ENCODE measurements around the gene SH3GL1. TPM values are rescaled to one million over a fixed set of nuclear protein-coding genes. Genes with fewer than 3 reads are reported as not detected.

SH3GL1 gene
- total RNA-seq, 5 donors from 2014 or later (not counting 1 experiment from before 2014, with no cell fraction given): 38.8 to 51.5 (median 45.7) TPM

DNA sequence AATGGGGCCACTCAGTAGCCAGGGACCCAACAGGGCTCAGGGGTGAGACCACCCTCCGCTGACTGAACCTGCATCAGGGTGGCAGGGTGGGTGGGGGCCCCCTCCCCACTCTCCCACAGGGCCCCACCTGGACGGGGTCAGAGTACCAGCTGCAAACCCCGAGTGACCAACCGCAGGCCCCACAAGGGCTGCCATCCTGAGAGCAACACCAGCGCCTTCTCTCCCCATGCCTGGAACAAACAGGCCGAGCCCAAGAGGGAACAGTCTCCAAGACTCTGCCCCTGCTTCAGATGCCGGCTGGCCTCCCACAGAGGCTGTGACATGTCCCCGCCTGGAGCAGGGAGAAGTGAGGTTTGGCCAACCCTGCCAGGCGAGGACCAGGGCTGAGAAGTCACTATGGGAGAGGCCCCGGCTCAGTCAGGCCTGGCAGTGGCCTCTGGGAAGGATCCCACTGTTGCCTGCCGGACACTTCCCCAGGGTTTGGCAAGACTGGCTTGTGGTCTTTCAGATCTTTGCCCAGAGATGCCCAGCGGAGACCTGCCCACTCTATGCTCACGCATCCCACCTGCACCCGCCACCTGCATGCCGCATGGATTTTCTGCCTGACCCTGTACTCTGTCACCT lies 29.8 kb downstream of the SH3GL1 start:
- H3K36me3 ChIP-seq (ENCODE audit: control insufficient read depth in 2 of 2, extremely low read depth in 1 of 2, insufficient read depth in 1 of 2, low read length in 1 of 2): peaks cover 3 to 15% of the 10 kb centered on the region in 2 donors
- Mint-ChIP-seq H3K4me3 (peak overlapping the region; percentile 17 to 88 (median 83)), H3K4me1 (peaks cover 42 to 59% (median 43%) of the 10 kb centered on the region in 3 donors), H3K27me3 (no peaks in the 10 kb centered on the region), H3K27ac (peak overlapping the region; percentile 95 to 96), H3K36me3 (peaks cover 5% of the 10 kb centered on the region), H3K9me3 (no peaks in the 10 kb centered on the region)
- H3K27ac ChIP-seq (ENCODE audit: low read length): peak overlapping the region; percentile 74
- POLR2A ChIA-PET: interaction anchor here in 1 of 2 donors (0.6 kb wide), 1 partner anchor 383 kb away, joined by 8 read pairs; no protein-coding TSS in a partner anchor
- no peak for ATAC-seq (replicated peaks in 1 of 4)
- no peaks in the 10 kb centered on the region for H3K9me3 ChIP-seq
- peak overlapping the region; percentile 51 to 54 for H3K4me3 ChIP-seq (ENCODE audit: control insufficient read depth in 1 of 2, extremely low read depth in 1 of 2, low read length in 1 of 2)
- DNase-seq: no peak
- 84% methylated on average over 13 of the region's 15 CpGs for WGBS (ENCODE audit: insufficient coverage)
- no peaks in the 10 kb centered on the region for H3K27me3 ChIP-seq (replicated peaks in 1 of 2; ENCODE audit: control insufficient read depth in 2 of 2, extremely low read depth in 1 of 2, insufficient read depth in 2 of 2, low read length in 1 of 2)
- CTCF ChIA-PET: interaction anchor here in 1 of 2 donors (0.7 to 1.4 kb wide), 3 partner anchors 28 to 31 kb away, joined by 5 to 8 read pairs (median 5); partner anchors contain the start of gene CHAF1A
- peaks cover 16 to 81% of the 10 kb centered on the region in 2 experiments for H3K4me1 ChIP-seq (ENCODE audit: control insufficient read depth in 1 of 2, extremely low read depth in 1 of 2, insufficient read depth in 2 of 2, low read length in 2 of 2)

DNA sequence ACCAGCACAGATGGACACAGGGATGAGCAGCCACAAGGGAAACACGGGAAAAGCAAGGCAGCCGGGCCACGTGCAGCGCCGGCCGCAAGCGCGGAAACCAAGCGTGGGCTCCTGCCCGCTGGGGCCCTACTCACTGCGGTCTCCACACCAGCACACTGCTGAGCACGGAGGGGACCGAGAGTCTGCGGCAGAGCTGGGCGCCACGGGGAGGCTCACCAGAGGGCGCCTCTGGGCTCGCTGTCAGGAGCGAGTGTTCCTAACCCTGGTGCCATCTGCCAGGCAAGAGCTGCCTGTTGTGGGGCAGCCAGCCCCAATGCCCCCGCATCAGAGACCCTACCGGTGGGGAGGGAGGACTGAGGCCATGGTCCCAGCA lies 30.5 kb downstream of the SH3GL1 start:
- Mint-ChIP-seq H3K9me3 (no peaks in the 10 kb centered on the region), H3K4me3 (peak overlapping the region; percentile 83 to 88 (median 88)), H3K4me1 (peaks cover 40 to 55% (median 43%) of the 10 kb centered on the region in 3 donors), H3K27ac (peak overlapping the region; percentile 95 to 96), H3K27me3 (no peaks in the 10 kb centered on the region), H3K36me3 (peaks cover 5% of the 10 kb centered on the region)
- ATAC-seq (replicated peaks in 1 of 4) (peak; percentile 77 to 81 (median 79)), DNase-seq (peak; percentile 44 to 78 (median 64))
- WGBS (ENCODE audit: insufficient coverage): under 1% methylated on average over 21 of the region's 21 CpGs
- Histone ChIP-seq H3K27ac (ENCODE audit: low read length) (peak overlapping the region; percentile 74), H3K36me3 (ENCODE audit: control insufficient read depth in 2 of 2, extremely low read depth in 1 of 2, insufficient read depth in 1 of 2, low read length in 1 of 2) (peaks cover 3 to 21% of the 10 kb centered on the region in 2 donors), H3K27me3 (replicated peaks in 1 of 2; ENCODE audit: control insufficient read depth in 2 of 2, extremely low read depth in 1 of 2, insufficient read depth in 2 of 2, low read length in 1 of 2) (no peaks in the 10 kb centered on the region), H3K9me3 (no peaks in the 10 kb centered on the region), H3K4me1 (ENCODE audit: control insufficient read depth in 1 of 2, extremely low read depth in 1 of 2, insufficient read depth in 2 of 2, low read length in 2 of 2) (peaks cover 16 to 75% of the 10 kb centered on the region in 2 experiments), H3K4me3 (ENCODE audit: control insufficient read depth in 1 of 2, extremely low read depth in 1 of 2, low read length in 1 of 2) (peak overlapping the region; percentile 51 to 54)
- CTCF ChIA-PET: interaction anchor here in 1 of 2 donors (0.7 to 1.4 kb wide), 3 partner anchors 27 to 32 kb away, joined by 5 to 8 read pairs (median 5); partner anchors contain the start of gene CHAF1A
- POLR2A ChIA-PET: interaction anchor here in 1 of 2 donors (0.6 kb wide), 1 partner anchor 382 kb away, joined by 8 read pairs; no protein-coding TSS in a partner anchor

DNA sequence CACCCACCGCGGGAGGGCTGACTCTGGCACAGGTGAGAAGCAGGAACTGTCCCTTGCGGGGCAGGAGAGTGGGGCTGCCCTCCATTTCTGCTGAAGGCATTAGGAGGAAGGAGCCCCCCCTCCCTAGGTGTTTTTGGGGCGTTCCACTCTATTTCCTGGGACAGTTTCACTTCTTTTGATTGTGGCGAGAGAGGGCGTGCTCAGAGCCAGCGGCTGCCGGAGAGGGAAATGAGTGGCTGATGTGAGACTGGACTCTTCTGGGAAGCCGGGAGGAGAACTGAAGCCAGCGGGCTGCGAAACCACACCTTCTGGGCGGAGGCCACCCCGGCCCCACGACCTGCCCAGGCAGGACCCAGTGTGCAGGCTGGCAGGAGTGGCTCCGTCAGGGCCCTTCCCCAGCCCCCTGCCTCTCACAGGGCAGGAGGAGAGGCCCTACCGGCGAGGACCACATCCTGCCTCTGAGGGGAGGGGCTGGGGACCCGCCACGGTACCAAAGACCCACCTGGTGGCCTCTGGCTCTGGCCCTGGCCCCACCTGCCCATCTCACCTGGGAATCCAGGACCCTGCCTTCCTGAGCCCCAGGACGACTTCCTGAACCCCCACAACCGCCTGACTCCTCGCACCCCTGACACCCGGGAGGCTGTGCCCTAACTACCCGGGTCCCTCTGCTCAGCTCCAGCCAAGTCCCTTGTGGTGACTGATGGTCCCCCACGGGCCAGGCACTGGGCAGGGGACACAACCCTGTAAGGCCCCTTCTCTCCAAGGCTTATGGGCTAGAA lies 31.0 kb downstream of the SH3GL1 start:
- peak; percentile 72 to 76 (median 75) for ATAC-seq (replicated peaks in 1 of 4)
- Mint-ChIP-seq H3K27ac (peak overlapping the region; percentile 95 to 96), H3K9me3 (no peaks in the 10 kb centered on the region), H3K36me3 (peaks cover 5% of the 10 kb centered on the region), H3K27me3 (no peaks in the 10 kb centered on the region), H3K4me1 (peaks cover 40 to 55% (median 43%) of the 10 kb centered on the region in 3 donors), H3K4me3 (peak overlapping the region; percentile 83 to 88 (median 88))
- Histone ChIP-seq H3K9me3 (no peaks in the 10 kb centered on the region), H3K27ac (ENCODE audit: low read length) (peak overlapping the region; percentile 74), H3K4me3 (ENCODE audit: control insufficient read depth in 1 of 2, extremely low read depth in 1 of 2, low read length in 1 of 2) (peak overlapping the region; percentile 51 to 54), H3K4me1 (ENCODE audit: control insufficient read depth in 1 of 2, extremely low read depth in 1 of 2, insufficient read depth in 2 of 2, low read length in 2 of 2) (peaks cover 16 to 69% of the 10 kb centered on the region in 2 experiments), H3K36me3 (ENCODE audit: control insufficient read depth in 2 of 2, extremely low read depth in 1 of 2, insufficient read depth in 1 of 2, low read length in 1 of 2) (peaks cover 3 to 22% of the 10 kb centered on the region in 2 donors), H3K27me3 (replicated peaks in 1 of 2; ENCODE audit: control insufficient read depth in 2 of 2, extremely low read depth in 1 of 2, insufficient read depth in 2 of 2, low read length in 1 of 2) (no peaks in the 10 kb centered on the region)
- CTCF ChIA-PET: interaction anchor here (0.7 to 1.4 kb wide), 5 partner anchors 26 to 758 kb away, joined by 3 to 8 read pairs (median 3); partner anchors contain the start of genes CHAF1A (in 1 of the 2) and MPND (in 1 of the 2)
- 0% methylated on average over 14 of the region's 25 CpGs for WGBS (ENCODE audit: insufficient coverage)
- POLR2A ChIA-PET: no interaction called here
- DNase-seq: peak; percentile 49 to 84 (median 64)

DNA sequence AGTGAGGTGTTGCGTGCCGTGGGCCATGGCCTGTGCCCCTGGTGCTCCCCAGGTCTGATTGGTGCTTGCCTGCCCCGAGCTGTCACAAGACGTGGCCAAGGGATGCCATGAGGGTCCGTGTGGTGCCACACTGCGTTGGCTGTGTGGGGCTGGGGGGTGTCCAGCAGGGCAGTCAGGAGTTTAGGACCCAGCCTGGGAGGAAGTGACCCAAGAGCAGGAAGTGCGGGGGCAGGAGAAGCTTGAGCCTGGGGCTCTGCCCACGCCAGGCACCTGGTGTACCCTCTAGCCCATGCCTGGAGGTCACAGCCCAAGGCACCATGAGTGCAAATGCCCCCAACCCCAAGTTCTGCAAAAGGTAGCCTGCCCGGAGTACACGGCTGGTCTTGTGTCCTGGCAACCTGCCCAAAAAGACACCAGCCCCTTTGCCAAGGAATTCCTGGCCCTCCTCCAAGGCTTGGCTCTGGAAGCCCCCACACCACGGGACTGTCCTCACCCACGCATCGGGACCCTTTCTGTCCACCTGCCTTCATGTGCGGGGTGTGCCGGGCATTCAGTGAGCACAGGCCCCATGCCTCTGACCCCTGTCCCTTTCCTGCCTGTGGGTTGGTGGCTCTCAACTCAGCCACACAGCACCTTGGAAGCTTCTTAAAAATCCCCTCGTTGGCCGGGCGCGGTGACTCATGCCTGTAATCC lies 32.1 kb downstream of the SH3GL1 start:
- 89% methylated on average over 15 of the region's 19 CpGs for WGBS (ENCODE audit: insufficient coverage)
- ChIA-PET POLR2A (no interaction called here), CTCF (interaction anchor here (0.7 to 1.0 kb wide), 4 partner anchors 25 to 757 kb away, joined by 3 read pairs; partner anchors contain the start of genes CHAF1A (in 1 of the 2) and MPND (in 1 of the 2))
- peaks cover 7 to 32% of the 10 kb centered on the region in 2 donors for H3K36me3 ChIP-seq (ENCODE audit: control insufficient read depth in 2 of 2, extremely low read depth in 1 of 2, insufficient read depth in 1 of 2, low read length in 1 of 2)
- peaks cover 5% of the 10 kb centered on the region for H3K36me3 Mint-ChIP-seq
- H3K27ac Mint-ChIP-seq: peak overlapping the region; percentile 95 to 96
- peak overlapping the region; percentile 83 to 88 (median 88) for H3K4me3 Mint-ChIP-seq
- H3K4me1 ChIP-seq (ENCODE audit: control insufficient read depth in 1 of 2, extremely low read depth in 1 of 2, insufficient read depth in 2 of 2, low read length in 2 of 2): peaks cover 16 to 59% of the 10 kb centered on the region in 2 experiments
- peak overlapping the region; percentile 74 for H3K27ac ChIP-seq (ENCODE audit: low read length)
- H3K9me3 Mint-ChIP-seq: no peaks in the 10 kb centered on the region
- DNase-seq: peak in 1 of 35 experiments; percentile 45
- H3K9me3 ChIP-seq: no peaks in the 10 kb centered on the region
- no peak for ATAC-seq (replicated peaks in 1 of 4)
- H3K27me3 ChIP-seq (replicated peaks in 1 of 2; ENCODE audit: control insufficient read depth in 2 of 2, extremely low read depth in 1 of 2, insufficient read depth in 2 of 2, low read length in 1 of 2): no peaks in the 10 kb centered on the region
- no peaks in the 10 kb centered on the region for H3K27me3 Mint-ChIP-seq
- H3K4me1 Mint-ChIP-seq: peaks cover 36 to 50% (median 37%) of the 10 kb centered on the region in 3 donors
- no peak overlapping the region for H3K4me3 ChIP-seq (ENCODE audit: control insufficient read depth in 1 of 2, extremely low read depth in 1 of 2, low read length in 1 of 2)

DNA sequence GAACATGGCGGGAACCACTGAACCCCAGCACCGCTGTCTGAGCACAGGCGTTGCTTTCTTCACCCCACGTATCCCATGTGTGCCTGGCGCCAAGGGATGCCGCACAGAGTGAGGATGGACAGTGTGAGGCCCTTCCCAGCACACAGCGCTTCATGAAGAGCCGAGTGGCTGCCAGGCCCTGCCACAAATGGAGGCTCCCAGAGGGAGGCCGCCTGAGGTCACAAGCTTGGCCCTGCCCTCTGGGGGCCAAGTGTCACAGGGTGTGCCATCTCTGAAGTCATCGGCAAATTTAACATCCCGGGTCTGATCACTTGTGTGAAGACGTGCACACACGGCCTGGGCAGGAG lies 32.6 kb downstream of the SH3GL1 start:
- Histone ChIP-seq H3K9me3 (no peaks in the 10 kb centered on the region), H3K4me1 (ENCODE audit: control insufficient read depth in 1 of 2, extremely low read depth in 1 of 2, insufficient read depth in 2 of 2, low read length in 2 of 2) (peaks cover 16 to 54% of the 10 kb centered on the region in 2 experiments), H3K27me3 (replicated peaks in 1 of 2; ENCODE audit: control insufficient read depth in 2 of 2, extremely low read depth in 1 of 2, insufficient read depth in 2 of 2, low read length in 1 of 2) (no peaks in the 10 kb centered on the region), H3K4me3 (ENCODE audit: control insufficient read depth in 1 of 2, extremely low read depth in 1 of 2, low read length in 1 of 2) (no peak overlapping the region), H3K36me3 (ENCODE audit: control insufficient read depth in 2 of 2, extremely low read depth in 1 of 2, insufficient read depth in 1 of 2, low read length in 1 of 2) (peaks cover 7 to 37% of the 10 kb centered on the region in 2 donors), H3K27ac (ENCODE audit: low read length) (no peak overlapping the region)
- H3K4me3 Mint-ChIP-seq: no peak overlapping the region
- no peaks in the 10 kb centered on the region for H3K27me3 Mint-ChIP-seq
- DNase-seq (no peak), ATAC-seq (replicated peaks in 1 of 4) (no peak)
- ChIA-PET POLR2A (no interaction called here), CTCF (no interaction called here)
- WGBS (ENCODE audit: insufficient coverage): 95% methylated on average over 13 of the region's 13 CpGs
- H3K27ac Mint-ChIP-seq: peak overlapping the region; percentile 85 to 89
- no peaks in the 10 kb centered on the region for H3K9me3 Mint-ChIP-seq
- H3K4me1 Mint-ChIP-seq: peaks cover 36 to 48% (median 37%) of the 10 kb centered on the region in 3 donors
- H3K36me3 Mint-ChIP-seq: peaks cover 5% of the 10 kb centered on the region

DNA sequence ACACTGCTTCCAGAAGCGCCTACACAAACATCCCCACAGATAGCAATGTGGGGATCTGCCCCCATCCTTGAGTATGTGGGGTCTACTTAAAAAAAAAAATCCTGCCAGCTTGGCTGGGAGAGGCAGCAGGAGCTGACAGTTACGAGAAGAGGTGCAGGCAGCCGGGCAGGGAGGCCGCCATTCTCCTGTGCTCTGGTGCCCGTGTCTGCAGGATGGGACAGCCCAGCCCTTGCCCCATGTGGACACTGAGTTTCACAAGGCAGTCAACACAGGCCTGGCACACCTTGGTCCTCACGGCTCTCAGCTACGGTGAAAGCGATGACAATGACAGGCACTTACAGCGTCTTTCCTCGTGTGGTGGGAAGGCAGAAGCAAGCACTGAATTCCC lies 33.0 kb downstream of the SH3GL1 start:
- WGBS (ENCODE audit: insufficient coverage): 96% methylated on average over 9 of the region's 10 CpGs
- no peak overlapping the region for H3K27ac ChIP-seq (ENCODE audit: low read length)

More for the DNA sequence above, 33.0 kb downstream of the SH3GL1 start:
- Histone ChIP-seq H3K27me3 (replicated peaks in 1 of 2; ENCODE audit: control insufficient read depth in 2 of 2, extremely low read depth in 1 of 2, insufficient read depth in 2 of 2, low read length in 1 of 2) (no peaks in the 10 kb centered on the region), H3K9me3 (no peaks in the 10 kb centered on the region), H3K36me3 (ENCODE audit: control insufficient read depth in 2 of 2, extremely low read depth in 1 of 2, insufficient read depth in 1 of 2, low read length in 1 of 2) (peaks cover 7 to 41% of the 10 kb centered on the region in 2 donors), H3K4me3 (ENCODE audit: control insufficient read depth in 1 of 2, extremely low read depth in 1 of 2, low read length in 1 of 2) (no peak overlapping the region), H3K4me1 (ENCODE audit: control insufficient read depth in 1 of 2, extremely low read depth in 1 of 2, insufficient read depth in 2 of 2, low read length in 2 of 2) (peaks cover 16 to 49% of the 10 kb centered on the region in 2 experiments)
- Mint-ChIP-seq H3K4me1 (peaks cover 36 to 44% (median 37%) of the 10 kb centered on the region in 3 donors), H3K27me3 (no peaks in the 10 kb centered on the region), H3K27ac (peak overlapping the region; percentile 85 to 89), H3K36me3 (peaks cover 5% of the 10 kb centered on the region), H3K4me3 (no peak overlapping the region), H3K9me3 (no peaks in the 10 kb centered on the region)
- DNase-seq (no peak), ATAC-seq (replicated peaks in 1 of 4) (no peak)
- ChIA-PET POLR2A (no interaction called here), CTCF (no interaction called here)

All from T-cell (primary cell).